PC-3 (cell line): ENCODE results near the gene ZNF385B. TPM values are rescaled to one million over a fixed set of nuclear protein-coding genes. Genes with fewer than 3 reads are reported as not detected.

Experiments
- ATAC-seq: fragments of 200-7000 bp; cut with Tn5 transposase; 2 replicates; pipeline ENCODE4 v1.9.1; 2020; ENCODE audit warnings: mild to moderate bottlenecking, moderate library complexity
- BruUV-seq: library from RNA; stranded (reverse); fragments of 400-500 nt; replicated peaks from 2 replicates; lab custom pipeline; 2021; lab: Mats Ljungman, UMichigan
- CTCF ChIA-PET: fragments of 300-600 bp; sonication (Branson Sonifier 250); formaldehyde crosslinking; loops from one replicate; lab custom pipeline; 2022; ENCODE audit warnings: antibody characterized with exemption; lab: Charles Lee
- POLR2A ChIA-PET: fragments of 300-600 bp; sonication (Branson Sonifier 250); formaldehyde crosslinking; loops from one replicate; lab custom pipeline; 2022; ENCODE audit warnings: antibody characterized with exemption; ENCODE audit not compliant: unreplicated experiment; lab: Charles Lee
- DNase-seq: peaks from one replicate; pipeline ENCODE4 v3.0.0-alpha.2; 2015
- H2AFZ ChIP-seq: fragments of 300-600 bp; sonication (generic); 2 replicates; pipeline ENCODE4 v1.6.0; 2016; ENCODE audit warnings: antibody characterized with exemption, low read length
- H3F3A ChIP-seq: fragments of 300-600 bp; sonication (generic); one replicate; pipeline ENCODE4 v1.6.0; 2017; ENCODE audit warnings: antibody characterized with exemption, low read length, control low read depth, mild to moderate bottlenecking; ENCODE audit not compliant: unreplicated experiment
- H3K27ac ChIP-seq: fragments of 300-600 bp; sonication (generic); 2 replicates; pipeline ENCODE4 v1.5.1; 2016; ENCODE audit warnings: mild to moderate bottlenecking, low read length
- H3K27me3 ChIP-seq: fragments of 300-600 bp; sonication (generic); 2 replicates; pipeline ENCODE4 v1.6.1; 2016; ENCODE audit warnings: low read length, mixed read lengths
- H3K36me3 ChIP-seq: fragments of 300-600 bp; sonication (generic); 2 replicates; pipeline ENCODE4 v1.6.1; 2016; ENCODE audit warnings: low read depth, mixed run types, low read length, mixed read lengths
- H3K4me1 ChIP-seq: fragments of 300-600 bp; sonication (generic); 2 replicates; pipeline ENCODE4 v1.5.1; 2016; ENCODE audit warnings: low read length; ENCODE audit not compliant: insufficient read depth
- H3K4me2 ChIP-seq: fragments of 300-600 bp; sonication (generic); 2 replicates; pipeline ENCODE4 v1.6.0; 2016; ENCODE audit warnings: low read length
- H3K4me3 ChIP-seq: fragments of 300-600 bp; sonication (generic); 2 replicates; pipeline ENCODE4 v1.5.1; 2016; ENCODE audit warnings: mild to moderate bottlenecking, low read length, mixed read lengths
- H3K79me2 ChIP-seq: fragments of 300-600 bp; sonication (generic); 2 replicates; pipeline ENCODE4 v1.6.1; 2017; ENCODE audit warnings: low read length, mixed read lengths
- H3K9ac ChIP-seq: fragments of 300-600 bp; sonication (generic); 2 replicates; pipeline ENCODE4 v1.6.0; 2016; ENCODE audit warnings: mild to moderate bottlenecking, low read length
- H3K9me2 ChIP-seq: fragments of 300-600 bp; sonication (generic); replicated peaks from 2 replicates; pipeline ENCODE4 v1.6.1; 2016; ENCODE audit warnings: mixed run types, low read length, mixed read lengths
- H3K9me3 ChIP-seq: fragments of 300-600 bp; sonication (generic); 2 replicates; pipeline ENCODE4 v1.6.1; 2016; ENCODE audit warnings: low read length, mixed read lengths
- H4K20me1 ChIP-seq: fragments of 300-600 bp; sonication (generic); 2 replicates; pipeline ENCODE4 v1.6.1; 2016; ENCODE audit warnings: low read length, mixed read lengths
- EZH2 ChIP-seq: fragments of 300-600 bp; sonication (generic); IDR thresholded peaks from one replicate; pipeline ENCODE4 v1.6.1; 2017; ENCODE audit warnings: antibody characterized with exemption, mild to moderate bottlenecking, low read length; ENCODE audit not compliant: unreplicated experiment
- EZH2phosphoT487 ChIP-seq: fragments of 300-600 bp; sonication (generic); IDR thresholded peaks from 2 replicates; pipeline ENCODE4 v1.6.1; 2018; ENCODE audit warnings: mild to moderate bottlenecking, antibody characterized with exemption, low read length, borderline replicate concordance
- intact Hi-C: fragments of 100-400 bp; cut with micrococcal nuclease; formaldehyde crosslinking; loops from 2 replicates; pipeline ENCODE4 v1.9.0; 2023
- total RNA-seq: library from RNA; depleted of rRNA; stranded (reverse); fragments of >200 nt; gene quantifications from 2 replicates; pipeline ENCODE4 v1.2.3, GENCODE V29; 2014
- TF ChIP-seq, protein P1 (sequence below): fragments of 300-600 bp; sonication (generic); conservative IDR thresholded peaks from 2 replicates; pipeline ENCODE4 v1.5.1; 2017; ENCODE audit warnings: antibody characterized with exemption, low read depth, mild to moderate bottlenecking, low read length

ZNF385B gene
- total RNA-seq, 1 experiment from 2014 or later: 2.4 TPM

DNA sequence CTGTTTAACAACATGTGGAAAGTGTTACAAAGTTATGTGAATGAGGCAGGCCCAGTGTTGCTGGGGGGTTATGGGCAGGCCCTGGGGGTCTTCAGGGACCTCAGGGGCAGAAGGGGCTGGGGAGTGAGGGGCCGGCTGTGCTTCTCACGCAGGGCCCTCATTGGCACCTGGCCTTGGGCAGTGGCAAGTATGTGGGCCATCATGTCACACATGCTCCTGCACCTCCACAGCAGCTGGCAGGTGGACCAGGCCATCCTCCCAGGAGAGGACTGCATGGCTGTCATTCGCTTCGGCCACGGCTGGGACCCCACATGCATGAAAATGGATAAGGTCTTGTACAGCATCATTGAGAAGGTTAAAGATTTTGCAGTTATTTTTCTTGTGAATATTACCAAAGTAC is 47.4 kb downstream of the ZNF385B start:
- ChIA-PET POLR2A (no interaction called here), CTCF (interaction anchor here (1.2 kb wide), 1 partner anchor 85 kb away, joined by 3 read pairs; no protein-coding TSS in a partner anchor)
- Histone ChIP-seq H3K27ac (no peak overlapping the region), H3K79me2 (no peaks in the 10 kb centered on the region), H3K36me3 (no peaks in the 10 kb centered on the region), H3K27me3 (no peaks in the 10 kb centered on the region), H3K9ac (no peak overlapping the region), H3F3A (no peaks in the 10 kb centered on the region), H3K4me2 (no peak overlapping the region), H2AFZ (no peak overlapping the region), H3K4me1 (peaks cover 36% of the 10 kb centered on the region), H3K9me2 (no peaks in the 10 kb centered on the region), H3K9me3 (no peaks in the 10 kb centered on the region), H4K20me1 (no peaks in the 10 kb centered on the region), H3K4me3 (no peak overlapping the region)
- ATAC-seq (no peak), DNase-seq (no peak)
- no TSS peak for BruUV-seq
- intact Hi-C loops: no loop called here
- TF ChIP-seq EZH2phosphoT487 (no peak), EZH2 (no peak)
- TF ChIP-seq, protein P1, sequence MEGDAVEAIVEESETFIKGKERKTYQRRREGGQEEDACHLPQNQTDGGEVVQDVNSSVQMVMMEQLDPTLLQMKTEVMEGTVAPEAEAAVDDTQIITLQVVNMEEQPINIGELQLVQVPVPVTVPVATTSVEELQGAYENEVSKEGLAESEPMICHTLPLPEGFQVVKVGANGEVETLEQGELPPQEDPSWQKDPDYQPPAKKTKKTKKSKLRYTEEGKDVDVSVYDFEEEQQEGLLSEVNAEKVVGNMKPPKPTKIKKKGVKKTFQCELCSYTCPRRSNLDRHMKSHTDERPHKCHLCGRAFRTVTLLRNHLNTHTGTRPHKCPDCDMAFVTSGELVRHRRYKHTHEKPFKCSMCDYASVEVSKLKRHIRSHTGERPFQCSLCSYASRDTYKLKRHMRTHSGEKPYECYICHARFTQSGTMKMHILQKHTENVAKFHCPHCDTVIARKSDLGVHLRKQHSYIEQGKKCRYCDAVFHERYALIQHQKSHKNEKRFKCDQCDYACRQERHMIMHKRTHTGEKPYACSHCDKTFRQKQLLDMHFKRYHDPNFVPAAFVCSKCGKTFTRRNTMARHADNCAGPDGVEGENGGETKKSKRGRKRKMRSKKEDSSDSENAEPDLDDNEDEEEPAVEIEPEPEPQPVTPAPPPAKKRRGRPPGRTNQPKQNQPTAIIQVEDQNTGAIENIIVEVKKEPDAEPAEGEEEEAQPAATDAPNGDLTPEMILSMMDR: no peak

DNA sequence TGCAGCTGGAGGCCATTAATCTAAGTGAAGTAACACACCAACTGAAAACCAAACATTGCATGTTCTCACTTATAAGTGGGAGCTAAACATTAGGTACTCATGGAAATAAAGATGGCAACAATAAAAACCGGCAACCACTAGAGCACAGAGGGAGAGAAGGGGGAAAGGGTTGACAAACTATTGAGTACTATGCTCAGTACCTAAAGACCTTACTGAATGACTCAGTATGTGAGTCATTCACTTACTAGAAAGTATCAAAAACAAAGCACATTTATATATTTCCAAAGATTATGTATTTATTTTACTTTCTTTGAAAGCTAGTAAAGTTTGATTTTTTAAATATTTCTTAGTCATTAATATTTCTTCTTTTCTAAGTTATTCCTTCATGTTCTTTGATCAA is 48.9 kb downstream of the ZNF385B start:
- no TSS peak for BruUV-seq
- CTCF ChIA-PET: no interaction called here
- 0 out of 2 replicates have a peak overlapping the region, but pooled peaks have one; percentile 4 for H3K27ac ChIP-seq
- no peaks in the 10 kb centered on the region for H4K20me1 ChIP-seq
- no peaks in the 10 kb centered on the region for H3K27me3 ChIP-seq
- no peaks in the 10 kb centered on the region for H3K79me2 ChIP-seq
- H3K4me3 ChIP-seq: no peak overlapping the region
- H3K4me2 ChIP-seq: no peak overlapping the region
- intact Hi-C loops: no loop called here
- DNase-seq: peak; percentile 56
- peaks cover 26% of the 10 kb centered on the region for H3K4me1 ChIP-seq
- POLR2A ChIA-PET: no interaction called here
- no peak overlapping the region for H2AFZ ChIP-seq
- no peaks in the 10 kb centered on the region for H3K36me3 ChIP-seq
- no peak overlapping the region for H3K9ac ChIP-seq
- H3K9me3 ChIP-seq: no peaks in the 10 kb centered on the region
- no peaks in the 10 kb centered on the region for H3K9me2 ChIP-seq
- TF ChIP-seq, protein P1: no peak
- TF ChIP-seq EZH2: no peak
- TF ChIP-seq EZH2phosphoT487: no peak
- no peaks in the 10 kb centered on the region for H3F3A ChIP-seq
- peak; percentile 69 for ATAC-seq

DNA sequence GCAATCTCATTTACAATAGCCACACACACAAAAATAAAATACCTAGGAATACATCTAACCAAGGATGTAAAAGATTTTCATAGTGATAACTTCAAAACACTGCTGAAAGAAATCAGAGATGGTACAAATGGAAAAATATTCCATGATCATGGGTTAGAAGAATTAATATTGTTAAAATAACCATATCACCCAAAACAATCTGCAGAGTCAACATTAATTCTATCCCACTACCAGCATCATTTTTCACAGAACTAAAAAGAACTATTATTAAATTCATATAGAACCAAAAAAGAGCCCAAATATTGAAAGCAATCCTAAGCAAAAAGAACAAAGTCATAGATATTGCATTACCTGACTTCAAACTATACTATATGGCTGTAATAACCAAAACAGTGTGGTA is 50.4 kb downstream of the ZNF385B start:
- TF ChIP-seq EZH2 (no peak), EZH2phosphoT487 (no peak)
- Histone ChIP-seq H3K9me2 (no peaks in the 10 kb centered on the region), H4K20me1 (no peaks in the 10 kb centered on the region), H3K9ac (no peak overlapping the region), H3K4me3 (no peak overlapping the region), H3K36me3 (no peaks in the 10 kb centered on the region), H3K4me1 (peaks cover 22% of the 10 kb centered on the region), H3K9me3 (no peaks in the 10 kb centered on the region), H3K27me3 (no peaks in the 10 kb centered on the region), H3K27ac (no peak overlapping the region), H3K79me2 (no peaks in the 10 kb centered on the region), H2AFZ (no peak overlapping the region), H3K4me2 (no peak overlapping the region), H3F3A (no peaks in the 10 kb centered on the region)
- ChIA-PET CTCF (no interaction called here), POLR2A (no interaction called here)
- no peak for DNase-seq
- intact Hi-C loops: no loop called here
- ATAC-seq: no peak
- BruUV-seq: no TSS peak
